GM21723 (cell line): ENCODE results near the gene EPM2A.
"Not testable (repeated sequence)": the region's sequence is repeated elsewhere in the genome, so short reads cannot be mapped to it uniquely, and the experiment has no call there.

ENCODE experiments used
- ATAC-seq: cut with Tn5 transposase; IDR thresholded peaks from one replicate; pipeline ENCODE4 v1.9.1; 2021; ENCODE audit warnings: mild to moderate bottlenecking, moderate library complexity; ENCODE audit not compliant: unreplicated experiment

The EPM2A gene

DNA sequence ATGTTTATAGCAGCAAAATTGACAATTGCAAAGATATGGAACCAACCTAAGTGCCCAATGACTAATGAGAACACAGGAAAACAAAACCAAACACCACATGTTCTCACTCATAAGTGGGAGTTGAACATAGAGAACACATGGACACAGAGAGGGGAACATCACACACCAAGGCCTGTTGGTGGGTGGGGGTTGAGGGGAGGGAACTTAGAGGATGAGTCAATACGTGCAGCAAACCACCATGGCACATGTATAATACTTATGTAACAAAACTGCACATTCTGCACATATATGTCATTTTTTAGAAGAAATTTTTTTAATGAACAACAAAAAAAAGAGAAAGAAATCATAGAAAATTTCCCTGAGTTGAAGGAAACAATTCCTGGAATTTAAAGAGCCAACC, 3.9 kb downstream of the EPM2A start:
- no peak for ATAC-seq

DNA sequence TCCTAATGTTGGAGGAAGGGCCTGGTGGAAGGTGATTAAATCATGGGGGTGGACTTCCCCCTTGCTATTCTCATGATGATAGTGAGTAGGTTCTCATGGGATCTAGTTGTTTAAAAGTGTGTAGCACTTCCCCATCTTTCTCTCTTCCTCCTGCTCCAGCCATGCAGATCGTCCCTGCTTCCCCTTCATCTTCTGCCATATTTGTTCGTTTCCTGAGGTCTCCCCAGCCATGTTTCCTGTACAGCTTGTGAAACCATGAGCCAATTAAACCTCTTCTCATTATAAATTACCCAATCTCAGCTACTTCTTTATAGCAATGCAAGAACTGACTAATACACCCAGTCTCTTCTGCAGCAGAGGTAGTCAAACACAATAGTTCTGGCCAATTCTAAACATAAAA, 5.4 kb downstream of the EPM2A start:
- ATAC-seq = no peak

DNA sequence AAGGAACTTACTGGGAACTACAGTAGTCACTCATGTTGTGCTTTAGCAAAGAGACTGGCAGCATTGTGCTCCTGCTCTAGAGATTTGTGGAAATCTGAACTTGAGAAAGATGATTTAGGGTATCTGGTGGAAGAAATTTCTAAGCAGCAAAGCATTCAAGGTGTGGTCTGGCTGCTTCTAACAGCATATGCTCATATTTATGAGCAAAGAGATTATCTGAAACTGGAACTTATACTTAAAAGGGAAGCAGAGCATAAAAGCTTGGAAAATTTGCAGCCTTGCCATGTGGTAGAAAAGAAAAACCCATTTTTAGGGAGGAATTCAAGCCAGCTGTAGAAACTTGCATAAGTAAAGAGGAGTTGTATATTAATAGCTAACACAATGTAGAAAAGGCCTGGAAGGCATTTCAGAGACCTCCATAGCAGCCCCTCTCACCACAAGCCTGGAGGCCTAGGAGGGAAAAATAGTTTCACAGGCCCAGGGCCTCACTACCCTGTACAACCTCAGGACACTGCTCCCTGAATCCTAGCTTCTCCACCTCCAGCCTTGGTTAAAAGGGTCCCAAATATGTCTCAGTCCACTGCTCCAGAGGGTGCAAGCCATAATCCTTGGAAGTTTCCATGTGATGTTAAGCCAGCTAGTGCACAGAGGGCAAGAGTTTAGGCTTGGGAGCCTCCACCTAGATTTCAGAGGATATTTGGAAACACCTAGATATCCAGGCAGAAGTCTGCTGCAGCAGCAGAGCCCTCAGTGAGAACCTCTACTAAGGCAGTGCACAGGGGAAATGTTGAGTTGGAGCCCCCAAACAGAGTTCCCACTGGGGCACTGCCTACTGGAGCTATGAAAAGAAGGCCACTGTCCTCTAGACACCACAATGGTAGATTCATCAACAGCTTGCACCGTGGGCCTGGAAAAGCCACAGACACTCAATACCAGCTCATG, 6.6 kb downstream of the EPM2A start:
- no peak for ATAC-seq

DNA sequence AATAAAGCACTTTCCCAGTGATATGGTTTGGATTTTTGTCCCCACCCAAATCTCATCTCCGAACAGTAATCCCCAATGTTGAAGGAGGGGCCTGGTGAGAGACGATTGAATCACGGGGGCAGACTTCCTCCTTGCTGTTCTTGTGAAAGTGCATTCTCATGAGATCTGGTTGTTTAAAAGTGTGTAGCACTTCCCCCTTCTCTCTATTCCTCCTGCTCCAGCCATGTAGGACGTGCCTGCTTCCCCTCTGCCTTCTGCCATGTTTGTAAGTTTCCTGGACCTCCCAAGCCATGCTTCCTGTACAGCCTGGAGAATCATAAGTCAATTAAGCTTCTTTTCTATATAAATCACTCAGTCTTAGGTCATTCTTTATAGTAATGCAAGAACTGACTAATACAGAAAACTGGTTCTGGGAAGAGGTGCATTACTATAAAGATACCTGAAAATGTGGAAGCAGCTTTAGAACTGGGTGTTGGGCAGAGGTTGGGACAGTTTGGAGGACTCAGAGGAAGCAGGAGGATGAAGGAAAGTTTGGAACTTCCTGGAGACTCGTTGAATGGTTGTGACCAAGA, 7.4 kb downstream of the EPM2A start:
- no peak for ATAC-seq

DNA sequence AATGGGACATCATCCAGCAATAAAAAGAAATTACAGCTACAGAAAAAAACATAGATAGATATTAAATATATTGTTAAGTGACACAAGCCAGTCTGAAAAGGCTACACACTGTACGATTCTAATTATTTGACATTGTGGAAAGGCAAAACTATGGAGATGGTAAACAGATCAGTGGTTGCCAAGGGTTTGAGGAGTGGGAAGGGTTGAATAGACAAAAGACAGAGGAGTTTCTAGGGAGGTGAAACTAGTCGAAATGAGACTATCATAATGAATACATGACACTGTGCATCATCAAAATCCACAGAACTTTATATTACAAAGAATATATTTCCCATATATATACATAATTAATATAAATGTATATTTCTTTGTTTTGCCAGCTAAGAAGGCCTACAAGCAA, 9.8 kb downstream of the EPM2A start:
- no peak for ATAC-seq

DNA sequence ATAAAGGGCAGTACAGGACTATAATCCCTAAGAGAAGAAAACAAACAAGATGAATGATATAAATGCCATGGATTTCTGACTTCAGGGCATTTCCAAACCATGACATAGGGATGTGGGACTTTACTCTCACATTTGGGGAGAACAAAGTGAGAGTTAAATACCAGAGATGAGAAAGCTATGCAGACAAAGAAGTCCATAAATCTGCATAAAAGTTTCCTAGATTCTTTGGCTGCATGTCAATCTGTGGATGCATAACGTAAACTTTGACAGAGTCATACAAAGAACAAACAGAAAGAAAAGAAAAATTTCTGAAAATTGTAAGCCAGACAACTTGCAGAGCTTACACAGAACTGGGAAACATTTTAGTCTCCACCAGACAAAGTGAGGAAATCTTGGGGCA, 11.7 kb downstream of the EPM2A start:
- no peak for ATAC-seq

DNA sequence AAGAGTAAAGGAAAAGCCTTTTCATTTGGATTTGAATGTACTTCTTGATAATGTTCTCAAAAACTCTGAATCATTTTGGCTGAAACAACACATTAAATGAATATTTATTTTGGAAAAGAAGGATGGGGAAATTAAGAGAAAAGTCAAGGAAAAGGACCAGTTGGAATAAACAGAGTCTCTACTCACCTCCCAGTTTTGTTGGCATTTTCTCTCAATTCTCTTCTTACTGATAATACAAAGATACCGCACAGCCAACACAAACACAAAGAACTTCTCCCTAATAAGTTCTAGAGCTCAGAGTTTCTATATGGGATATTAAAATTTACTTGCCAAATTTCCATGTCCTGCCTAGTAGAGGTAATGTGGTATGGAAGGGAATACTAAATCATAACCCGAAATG, 13.1 kb downstream of the EPM2A start:
- ATAC-seq = no peak

DNA sequence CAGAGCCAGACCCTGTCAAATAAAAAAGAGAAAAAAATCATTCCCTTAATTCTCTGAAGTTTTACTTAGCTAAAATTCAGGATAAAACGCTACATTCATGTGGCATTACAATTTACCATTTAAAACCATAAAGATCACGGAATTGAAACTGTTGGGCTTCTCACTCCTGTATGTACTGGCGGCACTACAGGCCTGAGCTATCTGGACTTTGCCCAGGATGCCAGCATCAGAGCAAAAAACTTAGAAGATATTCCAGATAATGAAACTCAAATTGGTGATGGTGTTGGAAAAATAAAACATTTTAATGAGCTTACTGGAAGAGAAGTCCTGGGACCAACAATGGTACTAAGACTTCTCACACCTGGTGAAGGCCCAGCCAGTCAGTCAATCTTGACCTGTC, 14.2 kb downstream of the EPM2A start:
- no peak for ATAC-seq

DNA sequence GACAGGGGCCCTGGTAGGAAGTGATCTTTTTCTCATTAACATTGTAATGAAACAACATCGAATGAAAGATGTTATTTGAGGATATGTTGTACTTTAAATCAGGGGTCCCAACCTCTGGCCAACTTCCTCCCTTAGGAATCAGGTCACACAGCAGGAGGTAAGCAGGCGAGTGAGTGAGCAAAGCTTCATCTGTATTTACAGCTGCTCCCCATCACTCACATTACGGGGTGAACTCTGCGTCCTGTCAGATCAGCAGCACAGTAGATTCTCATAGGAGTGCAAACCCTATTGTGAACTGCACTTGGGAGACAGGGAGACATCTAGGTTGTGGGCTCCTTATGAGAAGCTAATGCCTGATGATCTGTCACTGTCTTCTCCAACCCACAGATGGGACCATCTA, 19.9 kb downstream of the EPM2A start:
- ATAC-seq = no peak

DNA sequence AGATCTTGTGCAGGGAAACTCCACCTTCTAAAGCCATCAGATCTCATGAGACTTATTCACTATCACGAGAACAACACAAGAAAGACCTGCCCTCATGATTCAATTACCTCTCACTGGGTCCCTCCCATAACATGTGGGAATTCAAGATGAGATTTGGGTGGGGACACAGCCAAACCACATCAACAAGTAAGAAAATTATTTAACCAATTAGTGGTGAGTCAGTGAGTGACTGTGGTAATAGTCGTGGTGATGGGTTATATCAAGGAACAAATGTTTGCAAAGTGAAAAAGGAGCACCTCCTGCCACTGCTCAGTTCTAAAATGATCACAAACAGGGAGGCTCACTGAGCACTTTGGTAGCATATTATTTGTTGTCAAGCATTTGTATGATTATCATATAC, 20.6 kb downstream of the EPM2A start:
- ATAC-seq = no peak

DNA sequence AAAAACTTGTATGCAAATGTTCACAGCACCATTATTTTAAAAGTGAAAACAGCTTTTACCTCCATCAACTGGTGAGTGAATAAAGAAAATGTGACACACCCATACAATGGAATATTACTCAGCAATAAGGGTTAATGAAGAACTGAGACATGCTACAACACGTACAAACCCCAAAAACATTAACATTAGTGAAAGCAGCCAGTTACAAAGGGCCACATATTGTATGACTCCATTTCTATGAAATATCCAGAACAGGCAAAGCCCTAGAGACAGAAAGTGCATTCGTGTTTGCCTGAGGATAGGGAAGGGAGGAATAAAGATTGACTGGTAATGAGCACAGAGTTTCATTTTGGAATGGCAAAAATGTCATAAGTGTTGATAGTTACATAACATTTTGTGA, 21.5 kb downstream of the EPM2A start:
- ATAC-seq = no peak

DNA sequence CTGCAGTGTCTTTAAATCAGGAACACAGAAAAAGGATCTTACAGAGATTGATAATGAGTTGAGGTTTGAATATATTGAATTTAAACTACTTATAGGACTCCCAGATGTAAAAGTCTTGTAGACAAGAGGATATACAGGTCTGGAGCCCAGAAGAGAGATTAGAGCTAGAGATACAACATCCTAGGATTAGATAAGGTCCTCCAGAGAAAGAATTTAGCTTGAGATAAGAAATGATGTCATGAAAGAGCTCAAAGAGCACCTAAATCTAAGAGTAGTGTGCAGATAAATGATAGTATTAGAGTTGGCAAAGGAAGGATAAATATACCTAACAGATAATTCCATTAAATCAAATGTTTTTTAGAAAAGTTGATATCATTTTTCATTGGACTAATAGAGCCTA, 23.9 kb downstream of the EPM2A start:
- ATAC-seq = no peak

DNA sequence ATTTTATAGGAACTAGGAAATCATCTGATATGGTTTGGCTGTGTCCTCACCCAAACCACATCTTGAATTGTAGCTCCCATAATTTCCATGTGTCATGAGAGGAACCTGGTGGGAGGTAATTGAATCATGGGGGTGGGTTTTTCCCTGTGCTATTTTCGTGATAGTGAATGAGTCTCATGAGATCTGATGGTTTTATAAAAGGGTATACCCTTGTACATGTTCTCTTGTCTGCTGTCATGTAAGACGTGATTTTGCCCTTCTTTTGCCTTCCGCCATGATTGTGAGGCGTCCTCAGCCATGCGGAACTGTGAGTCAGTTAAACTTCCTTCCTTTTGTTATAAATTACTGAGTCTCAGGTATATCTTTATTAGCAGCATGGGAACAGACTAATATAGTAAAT, 27.9 kb downstream of the EPM2A start:
- ATAC-seq = no peak

DNA sequence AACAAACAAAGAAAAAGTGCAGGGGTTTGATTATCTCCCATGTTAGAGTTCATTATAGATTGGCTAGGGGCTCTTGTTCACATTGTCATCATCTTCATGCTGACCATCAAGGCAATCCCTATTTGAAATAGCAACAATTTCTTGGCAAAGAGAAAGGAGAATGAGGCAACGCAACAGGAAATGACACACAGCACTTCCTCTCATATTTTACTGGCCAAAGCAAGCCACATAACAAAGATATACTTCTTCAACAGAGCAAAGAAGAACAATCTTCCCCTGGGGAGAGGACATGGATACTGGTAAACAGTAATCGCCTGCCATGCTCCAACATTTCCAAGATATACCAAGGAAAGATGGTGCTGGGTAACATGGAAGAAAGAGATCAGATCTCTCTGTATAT, 29.8 kb downstream of the EPM2A start:
- no peak for ATAC-seq

DNA sequence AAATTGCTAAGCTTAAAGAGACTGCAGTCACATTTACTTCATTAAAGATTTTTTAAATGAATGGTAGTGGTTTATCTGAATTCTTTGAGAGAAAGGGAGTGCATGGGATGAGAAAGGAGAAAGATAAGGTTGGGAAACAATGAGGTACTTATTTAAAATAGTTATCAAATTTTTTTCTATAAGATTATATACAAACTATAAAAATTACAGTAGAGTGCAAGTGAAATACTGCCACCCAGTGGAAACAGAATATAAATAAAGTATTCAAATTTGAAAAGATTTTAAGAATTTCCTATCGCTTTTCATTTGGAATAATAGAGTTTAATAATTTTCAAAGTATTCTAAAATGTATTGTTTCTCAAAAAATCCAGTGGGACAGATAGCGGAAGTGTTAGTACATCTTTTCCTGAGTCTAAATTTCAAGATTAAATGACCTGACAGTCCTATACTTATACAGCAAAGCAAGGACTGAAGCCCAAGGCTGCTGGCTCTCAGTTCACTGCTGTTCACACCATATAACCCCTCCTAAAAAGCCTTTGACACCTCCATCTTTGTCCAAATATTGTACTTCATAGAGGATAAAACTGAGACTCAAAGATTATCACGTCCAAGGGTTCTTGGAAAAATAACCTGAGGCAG, 31.1 kb downstream of the EPM2A start:
- no peak for ATAC-seq

DNA sequence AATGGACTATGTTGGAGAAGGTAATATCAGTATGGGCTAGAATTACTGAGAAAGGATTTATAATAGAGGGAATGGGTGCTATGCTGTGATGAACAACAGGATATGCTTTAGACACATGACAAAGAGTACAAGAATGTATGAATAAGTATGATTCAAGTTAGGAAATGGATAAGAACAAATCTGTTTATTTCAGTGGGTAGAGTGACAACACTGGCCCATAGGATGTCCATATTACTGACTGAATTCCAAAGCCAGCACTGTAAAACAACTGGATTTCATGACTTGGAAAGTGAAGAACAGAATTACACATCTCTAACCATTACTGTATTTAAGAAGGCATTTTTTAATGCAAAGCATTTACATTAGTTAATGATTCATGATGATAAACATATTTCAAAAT, 35.9 kb downstream of the EPM2A start:
- ATAC-seq = no peak

DNA sequence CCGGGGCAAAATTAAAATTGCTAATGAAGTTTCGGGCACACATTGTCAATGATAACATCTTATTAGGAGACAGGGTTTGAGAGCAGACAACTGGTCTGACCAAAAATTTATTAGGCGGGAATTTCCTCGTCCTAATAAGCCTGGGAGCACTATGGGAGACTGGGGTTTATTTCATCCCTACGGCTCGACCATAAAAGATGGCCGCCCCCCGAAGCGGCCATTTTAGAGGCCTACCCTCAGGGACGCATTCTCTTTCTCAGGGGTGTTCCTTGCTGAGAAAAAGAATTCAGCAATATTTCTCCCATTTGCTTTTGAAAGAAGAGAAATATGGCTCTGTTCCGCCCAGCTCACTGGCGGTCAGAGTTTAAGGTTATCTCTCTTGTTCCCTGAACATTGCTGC, 37.9 kb downstream of the EPM2A start:
- not testable (repeated sequence) for ATAC-seq

DNA sequence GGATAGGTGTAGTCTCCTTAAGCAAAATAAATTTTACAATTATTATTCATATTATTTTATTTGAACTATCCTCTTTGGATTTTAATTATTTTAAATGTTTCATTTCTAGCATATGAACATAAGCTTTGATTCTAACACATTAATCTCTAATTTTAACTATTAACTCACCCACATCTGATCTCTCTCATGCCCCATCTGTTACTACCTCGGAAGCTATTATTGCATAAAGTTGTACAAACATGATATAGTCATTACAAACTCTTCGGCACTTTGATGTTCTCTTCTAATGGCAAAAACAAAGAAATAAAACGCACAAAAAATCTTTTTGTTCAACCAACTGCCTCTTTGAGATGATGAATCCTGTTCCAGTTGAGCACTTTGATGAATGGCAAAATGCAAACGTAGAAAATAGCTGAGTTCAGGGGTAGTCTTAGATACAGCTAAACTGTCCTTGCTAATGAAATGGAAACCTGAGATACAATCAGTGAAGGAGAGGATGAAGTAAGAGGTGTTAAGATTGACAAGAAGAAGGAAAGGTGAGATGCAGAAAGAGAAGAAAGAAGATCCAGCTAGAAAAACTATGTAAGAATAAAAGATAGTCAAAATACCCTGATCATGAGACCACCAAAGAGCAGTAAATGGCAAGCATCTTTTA, 41.1 kb downstream of the EPM2A start:
- no peak for ATAC-seq

DNA sequence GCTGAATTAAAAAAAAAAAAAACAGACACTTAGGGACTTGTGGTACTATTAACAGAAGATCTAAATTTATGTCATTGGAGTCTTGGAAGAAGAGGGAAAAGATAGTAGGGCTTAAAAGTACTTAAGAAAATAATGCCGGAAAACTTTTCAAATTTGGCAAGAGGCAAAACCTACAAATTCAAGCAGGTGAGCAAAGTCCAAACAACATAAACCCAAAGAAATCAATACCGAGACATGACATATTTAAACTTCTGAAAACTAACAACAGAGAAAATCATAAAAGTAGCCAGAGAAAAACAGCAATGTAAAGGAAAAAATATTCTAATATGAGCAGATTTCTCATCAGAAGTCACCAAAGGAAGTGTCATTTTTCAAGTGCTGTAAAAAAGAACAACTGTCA, 44.4 kb downstream of the EPM2A start:
- no peak for ATAC-seq

DNA sequence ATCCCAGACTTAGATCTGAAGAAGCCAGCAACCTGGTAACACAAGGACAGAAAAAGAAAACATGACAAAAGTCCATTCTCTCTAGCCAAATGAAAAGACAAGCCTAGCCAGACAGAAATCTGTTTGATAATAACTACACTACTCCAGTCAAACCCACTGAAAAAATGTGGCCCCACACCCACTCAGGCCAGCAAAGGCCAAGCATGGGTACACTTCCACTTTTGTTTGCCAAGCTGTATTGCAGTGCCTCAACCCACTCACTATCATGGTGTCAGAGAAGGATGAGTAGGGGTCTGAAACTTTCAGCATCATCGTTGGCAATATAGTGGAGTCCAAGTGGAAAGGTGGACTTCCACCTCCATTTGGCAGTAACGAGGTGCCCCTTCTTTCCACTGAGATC, 45.8 kb downstream of the EPM2A start:
- ATAC-seq = no peak

DNA sequence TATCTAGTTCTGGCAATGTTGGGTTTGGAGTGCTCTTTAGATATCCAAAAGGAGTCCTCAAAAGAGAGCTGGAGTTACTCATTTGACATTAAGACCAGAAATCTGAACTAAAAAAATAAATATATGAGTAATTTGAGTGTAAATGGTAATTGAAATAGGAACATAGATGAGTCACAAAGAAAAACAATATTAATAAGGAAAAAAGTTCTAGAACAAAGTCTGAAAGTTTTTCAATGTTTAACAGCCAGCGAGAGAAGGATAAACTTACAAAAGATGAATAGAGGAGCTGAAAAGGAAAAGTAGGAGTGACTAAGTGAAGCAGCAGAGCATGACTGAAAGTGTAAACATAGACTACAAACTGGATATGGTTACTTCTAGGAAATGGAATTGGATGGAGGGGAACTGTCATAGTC, 46.8 kb downstream of the EPM2A start:
- ATAC-seq = no peak

DNA sequence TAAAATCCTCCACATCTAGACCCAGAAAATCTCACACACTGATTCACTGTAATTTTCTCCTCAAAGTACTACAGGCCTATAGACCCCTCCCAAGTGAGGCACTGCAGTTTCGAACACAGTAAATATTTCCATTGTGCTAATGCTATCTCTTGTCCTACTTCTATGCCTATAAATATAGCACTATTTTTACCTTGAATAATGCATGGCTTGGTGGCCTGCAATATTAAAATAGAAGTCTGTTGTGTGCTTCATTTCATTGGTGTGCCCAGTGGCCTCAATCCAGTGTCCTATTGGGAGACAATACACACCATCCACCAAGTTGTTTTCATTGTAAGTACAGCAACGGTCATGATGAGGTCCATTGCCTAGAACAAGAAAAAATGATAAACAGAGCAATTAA, 49.4 kb downstream of the EPM2A start:
- no peak for ATAC-seq
